Nephron (organoid): Measurements from ENCODE around the gene HDHD3.
"Not testable (repeated sequence)": the region's sequence is repeated elsewhere in the genome, so short reads cannot be mapped to it uniquely, and the experiment has no call there.

ENCODE experiments used
- H3K27ac Mint-ChIP-seq, 3 experiments: 2 replicates each; pipeline ENCODE4 v1.8.0; 2020; ENCODE audit warnings: mixed read lengths in 3 of 3, mild to moderate bottlenecking in 2 of 3, moderate library complexity in 1 of 3
- H3K27me3 Mint-ChIP-seq: 2 replicates; pipeline ENCODE4 v1.8.0; 2021; ENCODE audit warnings: low read depth, mild to moderate bottlenecking, moderate library complexity, mixed read lengths
- H3K36me3 Mint-ChIP-seq: 2 replicates; pipeline ENCODE4 v1.8.0; 2020; ENCODE audit warnings: low read depth, mixed read lengths
- H3K4me1 Mint-ChIP-seq: 2 replicates; pipeline ENCODE4 v1.8.0; 2020; ENCODE audit warnings: mixed read lengths
- H3K4me3 Mint-ChIP-seq, 3 experiments: 2 replicates each; pipeline ENCODE4 v1.8.0; 2020; ENCODE audit warnings: mild to moderate bottlenecking in 3 of 3, mixed read lengths in 3 of 3, moderate library complexity in 2 of 3
- H3K9me3 Mint-ChIP-seq: 2 replicates; pipeline ENCODE4 v1.8.0; 2020; ENCODE audit warnings: mixed read lengths
- TF ChIP-seq, protein P1 (sequence below), 3 experiments: fragments of 200-600 bp; sonication (generic); IDR thresholded peaks; one replicate each; pipeline ENCODE4 v1.5.0; 2021; ENCODE audit warnings: antibody characterized with exemption in 3 of 3; ENCODE audit not compliant: unreplicated experiment in 3 of 3

HDHD3 gene

DNA sequence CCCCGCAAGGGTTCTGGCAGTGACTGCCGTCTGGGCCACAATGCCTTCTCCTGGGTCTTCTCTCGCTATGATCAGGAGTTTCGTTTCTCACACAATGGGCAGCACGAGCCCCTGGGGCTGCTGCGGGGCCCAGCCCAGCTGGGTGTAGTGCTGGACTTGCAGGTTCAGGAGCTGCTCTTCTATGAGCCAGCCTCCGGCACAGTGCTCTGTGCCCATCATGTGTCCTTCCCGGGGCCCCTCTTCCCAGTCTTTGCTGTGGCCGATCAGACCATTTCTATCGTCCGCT is 7.0 kb downstream of the HDHD3 start:
- H3K27ac Mint-ChIP-seq, result no peak overlapping the region
- peaks cover 10% of the 10 kb centered on the region for H3K36me3 Mint-ChIP-seq
- TF ChIP-seq, protein P1, sequence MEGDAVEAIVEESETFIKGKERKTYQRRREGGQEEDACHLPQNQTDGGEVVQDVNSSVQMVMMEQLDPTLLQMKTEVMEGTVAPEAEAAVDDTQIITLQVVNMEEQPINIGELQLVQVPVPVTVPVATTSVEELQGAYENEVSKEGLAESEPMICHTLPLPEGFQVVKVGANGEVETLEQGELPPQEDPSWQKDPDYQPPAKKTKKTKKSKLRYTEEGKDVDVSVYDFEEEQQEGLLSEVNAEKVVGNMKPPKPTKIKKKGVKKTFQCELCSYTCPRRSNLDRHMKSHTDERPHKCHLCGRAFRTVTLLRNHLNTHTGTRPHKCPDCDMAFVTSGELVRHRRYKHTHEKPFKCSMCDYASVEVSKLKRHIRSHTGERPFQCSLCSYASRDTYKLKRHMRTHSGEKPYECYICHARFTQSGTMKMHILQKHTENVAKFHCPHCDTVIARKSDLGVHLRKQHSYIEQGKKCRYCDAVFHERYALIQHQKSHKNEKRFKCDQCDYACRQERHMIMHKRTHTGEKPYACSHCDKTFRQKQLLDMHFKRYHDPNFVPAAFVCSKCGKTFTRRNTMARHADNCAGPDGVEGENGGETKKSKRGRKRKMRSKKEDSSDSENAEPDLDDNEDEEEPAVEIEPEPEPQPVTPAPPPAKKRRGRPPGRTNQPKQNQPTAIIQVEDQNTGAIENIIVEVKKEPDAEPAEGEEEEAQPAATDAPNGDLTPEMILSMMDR (IDR thresholded peaks at IDR 0.05; ENCODE audit: unreplicated experiment in 3 of 3), result no peak
- no peak overlapping the region for H3K4me3 Mint-ChIP-seq
- peaks cover 4% of the 10 kb centered on the region for H3K27me3 Mint-ChIP-seq
- H3K9me3 Mint-ChIP-seq, result no peaks in the 10 kb centered on the region
- H3K4me1 Mint-ChIP-seq, result no peaks in the 10 kb centered on the region

DNA sequence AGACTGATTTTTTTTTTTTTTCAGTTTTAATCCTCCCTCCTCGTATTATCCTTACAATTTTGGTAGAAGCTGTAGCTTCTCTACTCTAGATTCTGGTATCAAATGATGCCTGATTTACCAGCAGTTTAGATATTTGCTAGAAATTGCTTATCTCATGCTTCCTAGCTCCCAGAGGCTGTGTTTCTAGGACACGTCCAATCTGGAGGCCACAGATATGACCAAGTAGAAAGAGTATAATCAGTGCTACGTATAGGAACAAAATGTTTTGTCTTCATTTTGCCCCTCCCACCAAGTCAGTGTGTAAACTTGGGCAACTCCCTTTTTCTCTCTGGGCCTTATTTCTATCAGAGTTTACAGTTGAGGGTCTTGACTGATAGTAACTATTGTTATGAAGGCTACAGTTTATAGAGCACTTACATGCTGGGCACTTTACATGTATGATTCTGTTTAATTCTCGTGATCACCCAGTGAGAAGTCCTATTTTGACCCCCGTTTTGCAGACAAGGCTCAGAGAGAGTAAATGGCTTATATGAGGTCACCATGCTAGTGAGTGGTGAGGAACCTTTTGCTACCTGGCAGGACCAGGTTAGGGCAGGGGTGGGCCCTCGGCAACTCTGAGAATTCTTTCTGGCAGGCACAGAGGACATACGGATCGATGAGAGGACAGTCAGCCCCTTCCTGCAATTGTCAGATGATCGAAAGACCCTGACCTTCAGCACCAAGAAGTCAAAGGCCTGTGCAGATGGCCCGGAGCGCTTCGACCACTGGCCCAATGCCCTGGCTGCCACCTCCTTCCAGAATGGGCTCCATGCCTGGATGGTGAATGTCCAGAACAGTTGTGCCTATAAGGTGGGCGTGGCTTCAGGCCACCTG is 7.6 kb downstream of the HDHD3 start:
- Mint-ChIP-seq H3K4me1 (no peaks in the 10 kb centered on the region), H3K4me3 (no peak overlapping the region), H3K9me3 (no peaks in the 10 kb centered on the region), H3K36me3 (peaks cover 5% of the 10 kb centered on the region), H3K27ac (no peak overlapping the region), H3K27me3 (peaks cover 4% of the 10 kb centered on the region)
- TF ChIP-seq, protein P1 (IDR thresholded peaks at IDR 0.05; ENCODE audit: unreplicated experiment in 3 of 3), result no peak

DNA sequence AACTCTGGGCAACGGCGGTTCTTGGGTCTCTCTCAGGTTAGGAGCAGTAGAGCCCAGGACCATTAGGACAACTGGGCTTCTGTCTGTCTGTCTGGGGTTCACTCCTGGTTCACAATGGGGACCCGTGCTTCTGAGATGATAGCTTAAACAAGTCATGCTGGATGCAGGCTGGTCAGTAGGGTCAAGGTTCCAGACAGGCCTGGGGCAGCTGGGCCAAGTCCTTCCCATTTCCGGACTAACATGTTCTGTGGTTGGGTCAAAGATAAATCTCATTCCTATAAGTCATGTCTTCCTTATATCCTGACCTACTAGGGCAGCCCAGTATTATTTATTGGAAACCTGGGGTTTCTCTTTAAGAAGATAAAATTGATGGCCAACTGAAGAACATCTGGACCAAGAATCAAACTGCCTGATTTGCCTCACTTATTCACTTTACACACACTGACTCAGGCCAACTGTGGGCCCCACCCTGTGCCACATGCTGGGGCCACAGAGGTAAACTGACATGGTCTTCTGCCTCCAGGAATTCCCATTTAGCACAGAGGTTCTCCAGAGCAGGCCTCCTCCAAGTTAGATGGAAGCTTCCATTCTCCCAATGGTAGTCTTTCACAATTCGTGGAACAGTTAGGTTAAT is 8.3 kb downstream of the HDHD3 start:
- peaks cover 4% of the 10 kb centered on the region for H3K27me3 Mint-ChIP-seq
- TF ChIP-seq, protein P1 (IDR thresholded peaks at IDR 0.05; ENCODE audit: unreplicated experiment in 3 of 3), result no peak
- H3K27ac Mint-ChIP-seq, result no peak overlapping the region

DNA sequence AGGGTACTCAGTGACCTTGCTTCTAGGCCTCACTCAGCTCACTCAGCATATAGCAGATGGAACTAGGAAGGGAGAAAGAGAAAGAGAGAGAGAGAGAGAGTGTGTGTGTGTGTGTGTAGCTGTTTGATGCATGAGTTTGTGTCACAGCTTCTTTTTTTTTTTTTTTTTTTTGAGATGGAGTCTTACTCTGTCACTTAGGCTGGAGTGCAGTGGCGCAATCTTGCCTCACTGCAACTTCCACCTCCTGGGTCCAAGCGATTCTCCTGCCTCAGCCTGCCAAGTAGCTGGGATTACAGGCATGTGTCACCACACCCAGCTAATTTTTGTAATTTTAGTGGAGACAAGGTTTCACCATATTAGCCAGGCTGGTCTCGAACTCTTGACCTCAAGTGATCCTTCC is 11.1 kb downstream of the HDHD3 start:
- H3K27ac Mint-ChIP-seq, H3K36me3 Mint-ChIP-seq, H3K4me1 Mint-ChIP-seq, H3K27me3 Mint-ChIP-seq, H3K4me3 Mint-ChIP-seq, H3K9me3 Mint-ChIP-seq: not testable (repeated sequence)

More for the DNA sequence above, 8.3 kb downstream of the HDHD3 start:
- Mint-ChIP-seq H3K4me3 (no peak overlapping the region), H3K9me3 (no peaks in the 10 kb centered on the region), H3K36me3 (peaks cover 4% of the 10 kb centered on the region), H3K4me1 (no peaks in the 10 kb centered on the region)

DNA sequence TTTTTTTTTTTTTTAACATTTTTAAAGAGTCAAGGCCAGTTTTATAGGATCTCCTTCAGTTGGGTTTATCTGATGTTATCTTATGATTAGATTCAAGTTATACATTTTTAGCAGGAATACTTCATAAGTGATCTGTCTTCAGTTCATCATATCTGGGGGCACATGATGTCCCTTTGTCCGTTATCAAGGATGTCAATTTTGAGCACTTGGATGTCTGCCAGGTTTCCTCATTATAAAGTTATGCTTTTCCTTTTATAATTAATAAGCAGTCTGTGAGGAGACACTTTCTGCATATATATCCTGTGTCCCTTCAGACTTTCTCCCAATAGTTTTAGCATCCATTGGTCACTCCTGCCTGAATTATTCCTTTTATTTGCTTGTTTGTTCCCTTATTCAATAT is 11.8 kb downstream of the HDHD3 start:
- no peaks in the 10 kb centered on the region for H3K9me3 Mint-ChIP-seq
- no peaks in the 10 kb centered on the region for H3K36me3 Mint-ChIP-seq
- TF ChIP-seq, protein P1 (IDR thresholded peaks at IDR 0.05; ENCODE audit: unreplicated experiment in 3 of 3), result no peak
- H3K27ac Mint-ChIP-seq, result no peak overlapping the region
- H3K27me3 Mint-ChIP-seq, result peaks cover 9% of the 10 kb centered on the region
- H3K4me1 Mint-ChIP-seq, result peaks cover 7% of the 10 kb centered on the region
- no peak overlapping the region for H3K4me3 Mint-ChIP-seq

DNA sequence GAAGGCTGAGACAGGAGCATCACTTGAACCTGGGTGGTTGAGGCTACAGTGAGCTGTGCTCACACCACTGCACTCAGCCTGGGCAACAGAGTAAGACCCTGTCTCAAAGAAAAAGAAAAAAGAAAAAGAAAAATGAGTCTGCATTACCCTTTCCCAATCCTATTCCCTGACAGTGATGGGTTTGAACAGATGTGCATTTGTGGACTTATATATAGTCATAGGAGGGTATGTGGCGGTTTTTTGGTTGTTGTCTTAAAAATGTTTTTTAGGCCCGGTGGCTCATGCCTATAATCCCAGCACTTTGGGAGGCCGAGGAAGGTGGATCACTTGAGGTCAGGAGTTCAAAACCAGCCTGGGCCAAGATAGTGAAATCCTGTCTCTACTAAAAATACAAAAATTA is 13.4 kb downstream of the HDHD3 start:
- TF ChIP-seq, protein P1 (IDR thresholded peaks at IDR 0.05; ENCODE audit: unreplicated experiment in 3 of 3), result no peak
- Mint-ChIP-seq H3K27me3 (peaks cover 11% of the 10 kb centered on the region), H3K9me3 (no peaks in the 10 kb centered on the region), H3K4me3 (no peak overlapping the region), H3K4me1 (peaks cover 7% of the 10 kb centered on the region), H3K36me3 (no peaks in the 10 kb centered on the region), H3K27ac (no peak overlapping the region)
